OCI-LY3 (cell line): ENCODE results near the gene CCNF.

ENCODE experiments used
- H2AFZ ChIP-seq: fragments of 200-600, 300-600 bp; shearing (Covaris generic); 2 replicates; pipeline ENCODE4 v1.6.0; 2014; ENCODE audit warnings: antibody characterized with exemption, low read depth, low read length
- H3K27ac ChIP-seq: fragments of 200-600, 300-600 bp; sonication (generic); 2 replicates; pipeline ENCODE4 v1.5.1; 2014; ENCODE audit warnings: mild to moderate bottlenecking, low read length, moderate library complexity, mixed read lengths
- H3K27me3 ChIP-seq: fragments of 200-600, 300-600 bp; sonication (generic); 2 replicates; pipeline ENCODE4 v1.6.1; 2014; ENCODE audit warnings: low read depth, low read length, mixed read lengths
- H3K36me3 ChIP-seq: fragments of 200-600, 300-600 bp; sonication (generic); replicated peaks from 2 replicates; pipeline ENCODE3; 2014; ENCODE audit warnings: low read depth, low read length, mixed read lengths
- H3K4me1 ChIP-seq: fragments of 300-600, 200-600 bp; sonication (generic); 2 replicates; pipeline ENCODE4 v1.6.1; 2014; ENCODE audit warnings: low read length, mixed read lengths
- H3K4me2 ChIP-seq: fragments of 200-600, 300-600 bp; sonication (generic); 2 replicates; pipeline ENCODE4 v1.6.1; 2014; ENCODE audit warnings: low read length, mixed read lengths
- H3K4me3 ChIP-seq: fragments of 300-600, 200-600 bp; sonication (generic); 2 replicates; pipeline ENCODE4 v1.5.1; 2014; ENCODE audit warnings: antibody characterized with exemption, mild to moderate bottlenecking, low read length, moderate library complexity
- H3K79me2 ChIP-seq: fragments of 300-600, 200-600 bp; shearing (Covaris generic); 2 replicates; pipeline ENCODE4 v1.6.1; 2014; ENCODE audit warnings: mild to moderate bottlenecking, low read length, mixed read lengths
- H3K9ac ChIP-seq: fragments of 300-600, 200-600 bp; shearing (Covaris generic); 2 replicates; pipeline ENCODE4 v1.6.0; 2014; ENCODE audit warnings: mild to moderate bottlenecking, low read length, moderate library complexity
- H3K9me3 ChIP-seq: fragments of 200-600, 300-600 bp; shearing (Covaris generic); 2 replicates; pipeline ENCODE4 v1.6.1; 2014; ENCODE audit warnings: low read length, mixed read lengths; ENCODE audit not compliant: insufficient read depth
- H4K20me1 ChIP-seq: fragments of 200-600, 300-600 bp; sonication (generic); 2 replicates; pipeline ENCODE4 v1.6.1; 2016; ENCODE audit warnings: low read length, mixed read lengths; ENCODE audit not compliant: insufficient read depth
- CTCF ChIP-seq: fragments of 200-600, 300-600 bp; sonication (generic); IDR thresholded peaks from 2 replicates; pipeline ENCODE4 v1.5.1; 2014; ENCODE audit warnings: antibody characterized with exemption, low read length, low read depth
- EZH2phosphoT487 ChIP-seq: fragments of 200-600 bp; shearing (Covaris generic); IDR thresholded peaks from 2 replicates; pipeline ENCODE4 v1.6.1; 2018; ENCODE audit warnings: antibody characterized with exemption, mixed run types, low read depth

Gene CCNF

GRCh38 chr16:2459647-2460390 is 30.6 kb downstream of the CCNF start, which contains the start of gene TEDC2:
TSS of gene TEDC2 (plus strand) at chr16:2460109. CDS start at chr16:2460145, 36 bp downstream.
- no peak within 1 kb of the TSS for H3K27ac ChIP-seq
- peak within 1 kb of the TSS; percentile 82 for H3K4me2 ChIP-seq
- H2AFZ ChIP-seq, result peak within 1 kb of the TSS; percentile 67; the same call in 1 of the 2 replicates
- H3K4me1 ChIP-seq, result peaks cover 16% of the 10 kb centered on the region; the same call in 1 of the 2 replicates
- peak within 1 kb of the TSS; percentile 76 for H3K4me3 ChIP-seq
- peaks cover 17% of the 10 kb centered on the region for H3K36me3 ChIP-seq
- H3K9ac ChIP-seq, result peak within 1 kb of the TSS; percentile 63
- TF ChIP-seq CTCF (no peak), EZH2phosphoT487 (no peak)
- H3K79me2 ChIP-seq, result no peaks in the 10 kb centered on the region
- no peaks in the 10 kb centered on the region for H3K27me3 ChIP-seq
- H3K9me3 ChIP-seq, result no peaks in the 10 kb centered on the region
- H4K20me1 ChIP-seq, result no peaks in the 10 kb centered on the region

GRCh38 chr16:2460391-2460713 is 31.1 kb downstream of the CCNF start:
- Histone ChIP-seq H3K27me3 (no peaks in the 10 kb centered on the region), H3K36me3 (peaks cover 14% of the 10 kb centered on the region), H4K20me1 (no peaks in the 10 kb centered on the region), H3K9me3 (no peaks in the 10 kb centered on the region), H3K4me1 (peaks cover 16% of the 10 kb centered on the region; the same call in 1 of the 2 replicates), H3K27ac (no peak overlapping the region), H2AFZ (no peak overlapping the region), H3K4me2 (peak overlapping the region; percentile 82), H3K9ac (peak overlapping the region; percentile 35; the same call in 1 of the 2 replicates), H3K4me3 (peak overlapping the region; percentile 76), H3K79me2 (no peaks in the 10 kb centered on the region)
- no peak for TF ChIP-seq CTCF
- no peak for TF ChIP-seq EZH2phosphoT487

GRCh38 chr16:2460916-2461315 is 31.7 kb downstream of the CCNF start:
- Histone ChIP-seq H3K4me1 (peaks cover 16% of the 10 kb centered on the region; the same call in 1 of the 2 replicates), H4K20me1 (no peaks in the 10 kb centered on the region), H3K4me2 (peak overlapping the region; percentile 82), H2AFZ (no peak overlapping the region), H3K9ac (no peak overlapping the region), H3K27me3 (no peaks in the 10 kb centered on the region), H3K27ac (no peak overlapping the region), H3K9me3 (no peaks in the 10 kb centered on the region), H3K4me3 (peak overlapping the region; percentile 76), H3K36me3 (peaks cover 10% of the 10 kb centered on the region), H3K79me2 (no peaks in the 10 kb centered on the region)
- TF ChIP-seq EZH2phosphoT487 (no peak), CTCF (no peak)

GRCh38 chr16:2462031-2462866 is 33.0 kb downstream of the CCNF start:
- no peak overlapping the region for H2AFZ ChIP-seq
- no peaks in the 10 kb centered on the region for H3K9me3 ChIP-seq
- peaks cover 16% of the 10 kb centered on the region; the same call in 1 of the 2 replicates for H3K4me1 ChIP-seq
- H3K4me2 ChIP-seq, result no peak overlapping the region
- H4K20me1 ChIP-seq, result no peaks in the 10 kb centered on the region
- H3K27me3 ChIP-seq, result no peaks in the 10 kb centered on the region
- H3K36me3 ChIP-seq, result no peaks in the 10 kb centered on the region
- no peak overlapping the region for H3K9ac ChIP-seq
- no peak for TF ChIP-seq CTCF
- TF ChIP-seq EZH2phosphoT487, result no peak
- H3K4me3 ChIP-seq, result no peak overlapping the region
- no peaks in the 10 kb centered on the region for H3K79me2 ChIP-seq
- no peak overlapping the region for H3K27ac ChIP-seq
